ENCODE measurements around the gene SLC41A2. TPM values are rescaled to one million over a fixed set of nuclear protein-coding genes. Genes with fewer than 3 reads are reported as not detected.

The SLC41A2 gene
- total and polyA plus RNA-seq, 2 of the 13 experiments (the other 11 are each of a cell fraction or from before 2014, with no cell fraction given) = 2.3 to 12.8 TPM

- Histone ChIP-seq H3K4me2 (ENCODE audit: low read depth, low read length) (peak overlapping the region; percentile 94), H3K4me1 (ENCODE audit: insufficient read depth, low read length) (peaks cover 29% of the 10 kb centered on the region), H3K27ac (ENCODE audit: extremely low read length, insufficient read depth, low read length) (peak overlapping the region; percentile 65), H3K4me3 (replicated peaks in 1 of 3; ENCODE audit: insufficient read depth in 1 of 3, low read depth in 2 of 3, low read length in 3 of 3) (peak overlapping the region; percentile 61 to 87 (median 78)), H3K9me3 (ENCODE audit: low read length) (no peaks in the 10 kb centered on the region), H3K9ac (ENCODE audit: insufficient read depth, low read depth, low read length) (peak overlapping the region; percentile 81), H3K27me3 (ENCODE audit: control insufficient read depth in 1 of 2, insufficient read depth in 2 of 2, low read length in 2 of 2) (no peaks in the 10 kb centered on the region; a peak in 3 of 5 replicates), H4K20me1 (ENCODE audit: insufficient read depth, low read length) (no peaks in the 10 kb centered on the region), H2AFZ (ENCODE audit: low read length) (peak overlapping the region; percentile 22), H3K36me3 (replicated peaks in 1 of 2; ENCODE audit: control insufficient read depth in 1 of 2, insufficient read depth in 2 of 2, low read length in 2 of 2) (no peaks in the 10 kb centered on the region), H3K79me2 (ENCODE audit: insufficient read depth, low read length) (no peaks in the 10 kb centered on the region)
- DNase-seq (ENCODE audit: low spot score) (peak; percentile 30), ATAC-seq (peak; percentile 60), FAIRE-seq (peak; percentile 75)
- intact Hi-C loops (cut with micrococcal nuclease; ENCODE audit: unreplicated experiment) (loop anchor here (1.0 to 5.0 kb wide), 2 partner anchors 27 to 62 kb away; partner anchors contain the start of gene NOPCHAP1), in situ Hi-C loops (cut with HindIII; ENCODE audit: extremely low pct_ligation_motif_present, low pct_unique_long_range_greater_than_20kb) (no loop called here)
- ChIA-PET POLR2A (interaction anchor here (1.3 to 2.2 kb wide), 5 partner anchors 12 to 672 kb away, joined by 3 to 6 read pairs (median 5); partner anchors contain the start of gene WASHC4), CTCF (ENCODE audit: low intra/inter-chr PET ratio, low total read pairs) (no interaction called here)
- WGBS (ENCODE audit: low lambda C conversion rate) = 1% methylated on average over 9 of the region's 14 CpGs
- BruUV-seq (replicated peaks) = TSS peak; percentile 92
- TF ChIP-seq, protein P1, sequence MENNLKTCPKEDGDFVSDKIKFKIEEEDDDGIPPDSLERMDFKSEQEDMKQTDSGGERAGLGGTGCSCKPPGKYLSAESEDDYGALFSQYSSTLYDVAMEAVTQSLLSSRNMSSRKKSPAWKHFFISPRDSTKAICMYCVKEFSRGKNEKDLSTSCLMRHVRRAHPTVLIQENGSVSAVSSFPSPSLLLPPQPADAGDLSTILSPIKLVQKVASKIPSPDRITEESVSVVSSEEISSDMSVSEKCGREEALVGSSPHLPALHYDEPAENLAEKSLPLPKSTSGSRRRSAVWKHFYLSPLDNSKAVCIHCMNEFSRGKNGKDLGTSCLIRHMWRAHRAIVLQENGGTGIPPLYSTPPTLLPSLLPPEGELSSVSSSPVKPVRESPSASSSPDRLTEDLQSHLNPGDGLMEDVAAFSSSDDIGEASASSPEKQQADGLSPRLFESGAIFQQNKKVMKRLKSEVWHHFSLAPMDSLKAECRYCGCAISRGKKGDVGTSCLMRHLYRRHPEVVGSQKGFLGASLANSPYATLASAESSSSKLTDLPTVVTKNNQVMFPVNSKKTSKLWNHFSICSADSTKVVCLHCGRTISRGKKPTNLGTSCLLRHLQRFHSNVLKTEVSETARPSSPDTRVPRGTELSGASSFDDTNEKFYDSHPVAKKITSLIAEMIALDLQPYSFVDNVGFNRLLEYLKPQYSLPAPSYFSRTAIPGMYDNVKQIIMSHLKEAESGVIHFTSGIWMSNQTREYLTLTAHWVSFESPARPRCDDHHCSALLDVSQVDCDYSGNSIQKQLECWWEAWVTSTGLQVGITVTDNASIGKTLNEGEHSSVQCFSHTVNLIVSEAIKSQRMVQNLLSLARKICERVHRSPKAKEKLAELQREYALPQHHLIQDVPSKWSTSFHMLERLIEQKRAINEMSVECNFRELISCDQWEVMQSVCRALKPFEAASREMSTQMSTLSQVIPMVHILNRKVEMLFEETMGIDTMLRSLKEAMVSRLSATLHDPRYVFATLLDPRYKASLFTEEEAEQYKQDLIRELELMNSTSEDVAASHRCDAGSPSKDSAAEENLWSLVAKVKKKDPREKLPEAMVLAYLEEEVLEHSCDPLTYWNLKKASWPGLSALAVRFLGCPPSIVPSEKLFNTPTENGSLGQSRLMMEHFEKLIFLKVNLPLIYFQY (CRISPR knock-in tag; IDR thresholded peaks at IDR 0.05; ENCODE audit: borderline replicate concordance) = no peak
- TF ChIP-seq PHF5A (CRISPR knock-in tag; IDR thresholded peaks at IDR 0.05; ENCODE audit: low read depth, unreplicated experiment) (peak; percentile 23), SATB2 (CRISPR knock-in tag; IDR thresholded peaks at IDR 0.05) (no peak), DNMT1 (CRISPR knock-in tag; IDR thresholded peaks at IDR 0.05) (no peak), ZNF234 (CRISPR knock-in tag; conservative IDR thresholded peaks at IDR 0.05) (no peak), DZIP1 (CRISPR knock-in tag; IDR thresholded peaks at IDR 0.05) (no peak), SIN3A (IDR thresholded peaks at IDR 0.05; ENCODE audit: borderline replicate concordance, low read depth, low read length) (no peak), TAF1 (CRISPR knock-in tag; IDR thresholded peaks at IDR 0.05) (no peak), TFDP1 (CRISPR knock-in tag; IDR thresholded peaks at IDR 0.05; ENCODE audit: borderline replicate concordance) (peak; percentile 10; the same call in 1 of the 2 replicates), KDM4B (CRISPR knock-in tag; IDR thresholded peaks at IDR 0.05) (no peak), ETV5 (CRISPR knock-in tag; IDR thresholded peaks at IDR 0.05; ENCODE audit: borderline replicate concordance) (no peak), REXO4 (CRISPR knock-in tag; IDR thresholded peaks at IDR 0.05; ENCODE audit: borderline replicate concordance) (no peak), ZNF839 (CRISPR knock-in tag; IDR thresholded peaks at IDR 0.05; ENCODE audit: borderline replicate concordance) (no peak), SALL1 (CRISPR knock-in tag; IDR thresholded peaks at IDR 0.05) (no peak)
- TF ChIP-seq, protein P2, sequence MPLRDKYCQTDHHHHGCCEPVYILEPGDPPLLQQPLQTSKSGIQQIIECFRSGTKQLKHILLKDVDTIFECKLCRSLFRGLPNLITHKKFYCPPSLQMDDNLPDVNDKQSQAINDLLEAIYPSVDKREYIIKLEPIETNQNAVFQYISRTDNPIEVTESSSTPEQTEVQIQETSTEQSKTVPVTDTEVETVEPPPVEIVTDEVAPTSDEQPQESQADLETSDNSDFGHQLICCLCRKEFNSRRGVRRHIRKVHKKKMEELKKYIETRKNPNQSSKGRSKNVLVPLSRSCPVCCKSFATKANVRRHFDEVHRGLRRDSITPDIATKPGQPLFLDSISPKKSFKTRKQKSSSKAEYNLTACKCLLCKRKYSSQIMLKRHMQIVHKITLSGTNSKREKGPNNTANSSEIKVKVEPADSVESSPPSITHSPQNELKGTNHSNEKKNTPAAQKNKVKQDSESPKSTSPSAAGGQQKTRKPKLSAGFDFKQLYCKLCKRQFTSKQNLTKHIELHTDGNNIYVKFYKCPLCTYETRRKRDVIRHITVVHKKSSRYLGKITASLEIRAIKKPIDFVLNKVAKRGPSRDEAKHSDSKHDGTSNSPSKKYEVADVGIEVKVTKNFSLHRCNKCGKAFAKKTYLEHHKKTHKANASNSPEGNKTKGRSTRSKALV (CRISPR knock-in tag; IDR thresholded peaks at IDR 0.05) = peak; percentile 30; the same call in 1 of the 2 replicates
Observed at GRCh38 chr12:104958805-104959334, 780 bp upstream of the SLC41A2 start.

All from HepG2 (cell line).